Hindlimb muscle (tissue), 1 donor: ENCODE measurements around the gene GASK1B. TPM values are rescaled to one million over a fixed set of nuclear protein-coding genes. Genes with fewer than 3 reads are reported as not detected.

ENCODE experiments used
- DNase-seq: peaks from one replicate; pipeline ENCODE4 v3.0.0-alpha.2; 2013
- polyA plus RNA-seq: library from polyadenylated mRNA; unstranded; fragments of 120-200 nt; gene quantifications from one replicate; pipeline ENCODE4 v1.2.1, GENCODE V29; 2013; ENCODE audit not compliant: insufficient read length

Gene GASK1B
- polyA plus RNA-seq, 1 donor = 61.3 TPM

DNA sequence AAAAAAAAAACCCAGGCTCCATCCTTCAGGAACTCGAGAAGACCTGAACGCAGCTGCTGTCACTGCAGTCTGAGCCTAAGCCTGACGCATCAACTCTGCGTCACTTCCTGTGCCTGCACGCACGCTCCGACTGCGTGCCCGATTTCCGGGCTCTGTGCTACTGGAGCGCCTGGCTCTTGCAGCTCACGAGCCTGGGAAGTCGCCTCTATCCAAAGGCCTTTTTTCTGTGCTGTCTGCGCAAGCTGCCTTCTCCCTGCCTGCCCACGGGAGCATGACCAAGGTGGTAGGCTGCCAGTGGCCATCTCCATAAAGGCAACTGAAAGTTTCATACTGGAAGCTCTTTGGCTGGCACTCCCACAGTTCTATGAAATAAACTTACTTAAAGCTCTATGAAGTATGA is 9.9 kb upstream of the GASK1B start:
- no peak for DNase-seq

DNA sequence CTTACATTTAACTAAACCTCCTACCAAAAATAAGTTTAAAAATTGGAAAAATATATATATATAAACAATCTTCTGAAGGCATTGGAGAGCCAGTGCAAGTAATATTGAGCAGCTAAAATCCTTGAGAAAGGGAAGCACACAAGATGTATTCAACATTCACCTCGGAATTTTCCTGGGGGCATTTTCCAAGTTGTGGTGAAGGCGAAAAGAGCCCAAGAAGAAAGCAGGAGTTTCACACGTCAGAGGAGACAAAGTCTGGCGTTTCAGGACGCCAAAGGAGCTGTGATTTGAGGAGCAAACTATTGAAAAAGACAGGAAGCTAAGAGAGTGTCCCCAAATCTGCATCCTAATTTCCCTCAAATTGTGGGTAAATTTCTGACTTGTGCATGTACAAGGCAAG is 9.1 kb upstream of the GASK1B start:
- no peak for DNase-seq

DNA sequence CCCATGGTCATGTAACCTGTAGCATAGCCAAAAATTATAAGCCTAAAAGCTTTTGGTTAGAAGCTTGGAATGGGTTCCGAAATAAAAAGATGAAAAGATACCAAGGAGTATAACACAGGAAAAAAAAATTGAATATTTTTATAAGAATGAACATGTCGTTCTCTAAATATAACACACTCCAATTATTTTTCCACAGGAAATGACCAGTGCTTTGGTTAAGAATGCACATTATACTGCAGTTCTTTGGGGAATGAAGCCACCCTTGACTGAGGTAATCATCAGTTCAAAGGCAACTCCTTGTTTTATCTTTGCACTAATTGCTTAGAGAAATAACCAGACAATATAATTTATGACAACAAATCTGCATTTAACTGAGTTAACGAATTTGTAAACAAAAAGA is 6.6 kb upstream of the GASK1B start:
- no peak for DNase-seq

DNA sequence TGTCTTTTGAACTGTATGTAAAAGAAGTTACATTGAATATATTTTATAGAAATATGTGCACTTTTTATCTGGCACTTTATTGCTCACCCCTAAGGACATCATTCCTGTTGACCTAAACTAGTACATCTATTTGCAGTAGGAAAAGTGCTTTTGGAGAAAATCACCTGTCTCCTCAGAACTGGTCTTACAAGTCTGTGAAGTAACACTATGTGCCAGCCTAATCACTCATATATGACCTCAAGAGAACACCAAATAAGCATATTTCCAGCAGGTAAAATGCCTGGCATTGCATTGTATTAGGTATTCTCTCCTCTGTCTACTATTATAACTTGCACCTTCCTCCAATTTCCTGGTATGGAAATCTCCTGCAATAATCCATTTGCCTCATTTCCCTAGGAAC is 4.0 kb upstream of the GASK1B start:
- no peak for DNase-seq

DNA sequence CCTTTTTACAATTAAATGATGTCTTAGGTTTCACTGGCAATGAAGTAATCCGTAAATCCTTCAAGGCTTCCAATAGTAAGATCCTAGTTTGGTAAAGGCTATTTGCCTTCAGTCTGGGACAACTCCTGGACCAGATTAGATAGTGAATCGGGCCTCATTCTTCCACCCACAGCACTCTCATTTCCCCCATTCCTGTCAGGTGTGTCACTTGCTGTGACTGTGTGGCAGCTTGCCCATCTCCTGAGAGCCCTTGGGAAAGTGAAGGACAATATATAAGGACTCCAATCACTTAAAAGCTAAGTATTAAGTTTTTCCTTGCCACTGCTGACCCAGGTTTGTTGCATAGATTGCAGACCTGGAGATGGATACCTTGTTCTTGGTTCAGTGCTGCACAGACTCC is 3.3 kb upstream of the GASK1B start:
- no peak for DNase-seq

DNA sequence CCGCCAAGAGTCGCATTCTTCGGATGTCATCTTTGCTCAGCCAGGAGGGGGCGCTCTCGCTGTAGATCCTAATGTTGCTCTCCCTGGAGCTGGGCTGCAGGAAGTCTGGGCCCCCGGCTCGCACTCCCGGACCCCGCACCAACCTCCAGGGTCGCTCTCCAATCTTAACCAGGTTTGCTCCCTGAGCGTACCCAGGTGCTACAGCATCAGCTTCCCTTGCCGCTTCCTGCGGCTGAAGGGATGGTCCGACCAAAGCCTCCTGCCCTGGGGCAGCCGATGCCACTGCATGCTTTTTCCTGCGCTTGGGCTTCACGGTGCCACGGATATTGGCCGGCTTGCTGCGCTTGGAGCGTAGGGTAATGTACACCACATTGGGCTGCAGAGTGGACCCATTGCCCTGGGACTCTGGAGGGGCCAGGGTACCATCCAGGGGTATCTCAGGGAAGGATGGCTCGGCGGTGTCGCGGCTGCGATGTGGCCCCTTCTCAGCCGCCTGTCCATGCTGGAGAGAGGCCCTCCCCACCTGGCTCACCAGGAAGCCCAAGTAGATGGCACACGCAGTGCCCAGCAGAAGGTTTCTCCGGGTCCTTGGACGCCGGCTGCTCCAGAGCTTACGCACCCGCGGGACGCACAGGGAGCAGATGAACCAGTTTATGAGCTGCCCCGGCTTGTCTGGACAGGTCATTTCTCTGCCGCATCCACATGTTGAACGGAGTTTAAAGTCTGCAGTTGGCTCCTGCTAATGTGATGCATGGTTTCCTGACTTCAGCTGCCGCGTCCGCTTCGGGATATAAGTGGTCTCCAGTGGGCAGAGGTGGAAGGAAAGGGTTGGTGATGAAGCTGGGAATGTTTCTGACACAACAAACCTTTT is 1.9 kb downstream of the GASK1B start:
- no peak for DNase-seq

DNA sequence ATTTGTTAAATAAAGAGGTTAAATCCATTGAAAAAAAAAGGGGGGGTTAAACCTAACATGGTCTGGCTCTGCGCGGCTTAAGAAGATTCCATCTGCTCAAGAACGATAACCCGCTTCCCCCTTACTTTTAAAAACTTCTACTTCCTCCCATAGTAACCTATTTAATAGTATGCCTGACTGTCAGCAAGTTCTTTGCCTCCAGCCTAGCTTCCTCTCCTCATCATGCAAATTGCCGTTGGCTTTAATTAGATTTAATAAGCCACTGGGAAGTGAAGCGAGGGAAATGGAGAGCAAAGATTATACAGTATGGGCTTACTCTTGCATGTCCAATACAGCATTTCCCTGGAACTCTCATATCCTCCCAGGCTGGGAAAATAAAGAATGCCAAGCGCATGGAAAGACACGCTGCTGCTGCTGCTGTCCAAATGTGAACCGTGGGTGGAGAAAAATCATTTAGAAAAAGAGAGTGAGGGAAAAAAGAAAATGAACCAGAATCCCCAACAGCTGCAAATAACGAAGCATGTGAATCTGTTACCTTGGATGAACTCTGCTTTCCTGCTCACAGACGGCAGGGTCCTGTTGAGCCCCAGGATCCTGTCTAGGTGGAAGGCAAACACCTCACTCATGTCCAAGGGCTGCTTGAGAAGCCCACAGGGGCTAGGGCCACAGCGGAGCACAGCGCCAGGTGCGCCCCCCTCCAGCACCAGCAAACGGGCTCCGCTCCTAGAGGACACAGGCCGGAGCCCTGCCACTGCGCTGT is 2.7 kb downstream of the GASK1B start:
- peak; percentile 81 for DNase-seq

DNA sequence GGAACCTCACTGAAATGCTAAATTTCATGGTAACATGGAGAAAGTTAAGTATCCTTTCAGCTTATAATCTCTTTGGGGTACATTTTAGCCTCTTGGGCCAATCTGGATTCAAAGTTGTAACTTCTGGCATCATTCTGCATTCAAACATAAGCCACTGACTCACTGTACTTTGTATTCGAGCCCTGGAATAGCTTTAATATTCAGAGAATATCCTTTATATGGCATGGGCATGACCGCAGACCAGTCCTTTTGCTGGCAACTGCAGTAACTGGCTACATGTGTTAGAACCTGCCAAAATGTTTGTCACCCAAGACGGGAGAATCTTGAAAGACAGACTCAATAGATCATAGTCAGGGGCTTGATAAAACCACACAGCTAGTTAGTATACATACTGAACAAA is 3.3 kb downstream of the GASK1B start:
- DNase-seq = no peak

DNA sequence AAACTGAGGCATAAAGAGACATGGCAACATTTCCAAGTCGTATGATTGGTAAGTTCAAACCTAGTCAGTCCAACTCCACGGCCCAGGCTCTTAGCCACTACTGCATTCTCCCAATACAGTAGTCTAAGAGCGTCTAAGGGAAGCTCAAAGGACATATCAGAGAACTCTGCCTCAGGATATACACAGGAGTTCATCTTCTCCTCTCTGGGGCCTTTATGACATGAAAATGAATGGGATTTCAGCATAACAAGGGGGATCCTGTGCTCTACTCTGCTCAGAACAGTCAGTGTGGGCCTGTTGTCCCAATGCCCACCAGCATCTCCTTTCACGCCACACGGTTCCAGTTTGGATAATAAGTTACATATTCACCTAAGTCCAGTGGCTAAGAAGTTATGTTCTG is 4.2 kb downstream of the GASK1B start:
- DNase-seq = no peak

DNA sequence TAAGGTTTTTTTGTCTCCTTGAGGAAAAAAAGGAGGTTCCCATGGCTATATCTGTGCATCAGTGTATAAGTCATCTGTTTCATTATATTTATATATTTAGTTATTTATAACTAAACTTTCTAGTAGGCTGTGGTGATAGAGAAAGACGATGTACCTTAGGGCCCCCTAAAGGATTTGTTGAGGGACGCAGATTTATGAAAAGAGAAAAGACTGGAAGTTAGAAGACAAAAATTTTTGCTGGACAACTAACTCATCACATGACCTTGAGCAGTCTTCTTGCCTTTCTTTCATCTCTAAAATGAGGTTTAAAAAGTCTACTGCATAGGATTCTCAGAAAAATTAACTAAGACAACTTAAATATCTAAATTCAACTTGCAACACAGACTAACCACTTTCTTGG is 6.1 kb downstream of the GASK1B start:
- DNase-seq = no peak

DNA sequence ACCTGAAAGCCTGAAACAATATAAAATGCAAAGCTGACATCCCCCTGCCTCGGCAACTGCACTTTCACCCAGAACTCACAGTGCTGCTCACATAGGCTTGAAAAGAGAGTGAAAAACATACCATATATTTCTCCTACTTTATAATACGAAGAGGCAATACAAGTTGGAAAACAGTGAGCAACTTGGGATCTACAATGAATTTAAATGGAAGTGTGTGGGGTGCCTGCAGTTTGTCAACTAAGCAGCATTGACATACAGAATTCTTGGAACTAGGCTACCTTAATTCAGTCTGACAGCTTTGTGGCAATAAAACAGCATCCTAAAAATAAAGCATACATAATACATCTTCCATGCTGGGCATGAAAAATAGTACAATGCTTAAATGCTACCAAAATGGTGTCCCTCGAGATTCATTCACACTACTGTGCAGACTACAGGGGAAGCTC is 8.0 kb downstream of the GASK1B start:
- DNase-seq = no peak

DNA sequence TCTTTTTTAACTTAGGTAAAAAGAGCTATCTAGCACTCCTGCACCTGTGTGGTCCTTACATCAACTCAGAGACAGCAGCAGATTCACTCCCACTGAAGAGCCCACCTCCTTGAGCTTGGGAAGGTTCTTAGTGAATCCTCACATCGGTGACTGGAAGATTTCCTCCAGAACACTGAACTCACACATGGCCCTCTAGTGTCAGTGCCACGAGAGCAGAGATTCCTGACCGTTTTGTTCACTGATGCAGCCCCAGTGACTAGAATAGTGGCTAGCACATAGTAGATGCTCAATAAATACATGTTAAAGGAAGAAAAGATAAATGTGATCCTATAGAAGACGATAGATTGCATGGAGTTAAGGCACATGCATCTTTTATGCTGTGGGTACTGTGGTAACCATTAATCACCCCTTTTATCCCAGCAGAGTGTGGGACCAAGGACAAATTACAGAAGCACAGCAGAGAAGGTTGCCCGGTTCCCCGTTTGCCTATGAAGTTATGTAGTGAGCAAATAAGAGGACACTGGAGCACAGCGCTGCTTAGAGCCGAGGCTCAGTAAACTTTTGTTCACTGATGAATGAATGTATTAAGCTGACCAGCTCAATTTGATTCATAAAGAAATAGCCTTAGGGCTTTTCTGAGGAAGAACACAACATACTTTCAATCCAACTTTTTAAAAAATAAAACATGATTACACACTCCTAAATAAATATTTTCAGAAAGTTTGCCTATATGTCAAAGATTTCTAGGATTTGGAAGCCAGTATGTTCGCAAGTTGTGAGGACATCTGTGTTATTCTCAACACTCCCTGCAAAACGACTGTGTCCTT is 8.7 kb downstream of the GASK1B start:
- DNase-seq = no peak

DNA sequence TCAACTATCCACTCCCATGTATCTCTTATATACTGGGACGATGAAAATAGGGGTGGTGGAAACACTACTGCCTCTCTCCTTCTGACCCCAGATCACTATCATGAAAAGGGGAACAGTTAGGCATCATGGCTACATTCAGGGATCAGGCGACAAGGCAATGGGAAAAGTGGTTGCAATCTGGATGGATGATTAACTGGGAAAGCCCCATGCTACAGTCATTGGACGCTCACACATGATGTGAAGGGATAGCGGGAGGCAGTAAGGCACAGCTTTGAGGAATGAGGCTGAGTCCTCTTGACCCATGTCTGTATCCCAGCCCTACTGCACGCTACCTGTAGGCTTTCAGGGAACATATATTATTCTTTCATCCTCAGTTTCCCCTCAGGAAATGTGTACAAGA is 10.2 kb downstream of the GASK1B start:
- no peak for DNase-seq

DNA sequence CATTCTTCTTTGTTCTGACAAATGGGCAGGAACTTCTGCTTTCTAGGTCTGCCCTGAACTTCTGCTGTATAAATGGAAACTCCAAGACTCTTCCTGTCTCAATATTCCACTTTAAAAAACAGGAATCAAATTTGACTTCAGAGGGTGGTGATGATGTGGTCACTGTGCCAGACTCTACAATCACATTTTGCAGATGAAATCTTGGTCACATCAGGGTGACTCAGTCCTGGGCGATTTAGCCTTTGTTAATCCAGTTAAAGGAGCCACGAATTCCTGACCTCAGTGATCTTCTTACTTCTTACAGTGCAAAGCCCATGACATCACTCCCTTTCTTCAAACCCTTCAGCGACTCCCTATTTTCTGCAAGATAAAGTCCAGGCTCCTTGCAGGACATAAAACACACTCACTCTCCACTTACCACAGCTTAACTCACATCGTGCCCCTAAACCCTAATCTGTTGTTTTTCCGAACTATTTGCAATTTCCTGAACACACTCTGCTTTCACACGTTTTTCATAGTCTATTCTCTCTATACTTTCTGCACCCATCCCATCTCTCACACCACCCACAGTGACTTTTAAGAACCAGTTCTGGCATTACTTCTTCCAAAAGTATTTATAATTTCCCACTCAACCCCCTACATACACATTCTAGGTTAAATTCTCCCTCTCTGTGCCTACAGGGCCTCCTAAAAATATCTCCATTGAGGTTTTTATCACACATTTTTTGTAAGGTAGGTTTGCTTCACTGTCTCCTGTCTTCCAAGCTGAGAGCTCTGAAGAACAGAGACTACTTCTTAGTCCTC is 11.1 kb downstream of the GASK1B start:
- no peak for DNase-seq

DNA sequence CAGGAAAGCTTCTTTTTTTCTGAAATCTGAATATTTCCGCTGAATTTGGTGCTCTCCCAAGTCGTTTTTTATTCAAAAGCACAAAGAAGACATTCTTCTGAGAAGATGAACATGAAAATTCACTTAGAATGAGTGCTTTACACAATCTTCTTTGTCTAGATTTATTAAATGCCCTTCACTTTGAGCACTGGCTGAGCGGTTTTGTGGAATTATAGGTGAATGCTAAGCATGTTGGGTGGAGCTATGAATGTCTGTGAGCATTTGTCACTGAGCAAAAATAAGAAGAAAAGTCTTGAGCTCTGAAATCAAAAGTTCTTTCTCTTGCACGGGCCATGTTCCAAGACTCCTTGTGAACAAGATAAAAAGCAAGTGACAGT is 13.1 kb downstream of the GASK1B start:
- no peak for DNase-seq

DNA sequence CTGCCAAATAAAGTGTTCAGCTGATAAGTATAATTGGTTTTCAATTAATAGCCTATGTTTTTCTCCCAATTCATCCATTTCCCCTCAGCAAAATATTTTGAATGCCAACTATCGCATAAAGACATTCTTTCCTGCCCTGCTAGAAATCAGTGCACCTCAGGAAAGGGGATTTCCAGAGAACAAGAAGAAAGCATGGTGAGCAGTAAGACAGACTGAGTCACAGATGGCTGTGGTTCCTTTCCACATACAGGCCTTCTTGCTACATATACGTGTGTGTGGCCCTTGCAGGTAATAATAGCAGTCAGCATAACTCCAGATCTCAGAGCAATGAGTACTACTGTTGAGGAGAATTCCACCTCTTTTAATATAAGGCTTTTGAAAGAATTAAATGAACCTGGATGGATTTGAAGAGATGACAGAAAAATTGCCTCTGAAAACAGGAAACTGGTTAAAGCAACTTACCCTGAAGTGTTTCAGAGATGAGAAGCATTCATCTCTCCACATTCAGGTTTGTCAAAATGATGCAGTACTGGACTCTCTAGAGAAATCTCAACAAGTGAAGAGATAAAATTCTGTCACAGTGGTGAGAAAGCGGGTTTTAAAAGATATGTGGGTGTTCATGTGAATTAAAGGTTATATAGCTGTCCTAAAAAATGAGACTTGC is 13.6 kb downstream of the GASK1B start:
- no peak for DNase-seq

DNA sequence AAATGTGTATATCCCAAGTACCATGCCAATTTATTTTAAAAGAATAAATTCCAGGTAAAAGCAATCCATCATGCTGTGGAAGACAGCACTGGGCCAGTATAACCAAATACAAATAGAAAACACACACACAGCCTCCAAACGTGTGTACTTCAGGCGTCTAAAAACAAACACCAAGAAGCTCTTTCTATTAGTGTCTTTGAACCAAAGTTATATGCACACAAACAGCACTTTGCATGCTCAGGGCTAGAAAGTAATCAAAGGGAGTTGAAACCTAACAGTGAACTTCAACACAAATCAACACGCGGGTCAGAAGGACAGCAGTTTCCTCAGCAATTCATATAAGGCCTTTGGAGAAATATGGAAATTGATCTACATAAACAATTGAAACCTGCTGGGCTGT is 15.4 kb downstream of the GASK1B start:
- DNase-seq = no peak

DNA sequence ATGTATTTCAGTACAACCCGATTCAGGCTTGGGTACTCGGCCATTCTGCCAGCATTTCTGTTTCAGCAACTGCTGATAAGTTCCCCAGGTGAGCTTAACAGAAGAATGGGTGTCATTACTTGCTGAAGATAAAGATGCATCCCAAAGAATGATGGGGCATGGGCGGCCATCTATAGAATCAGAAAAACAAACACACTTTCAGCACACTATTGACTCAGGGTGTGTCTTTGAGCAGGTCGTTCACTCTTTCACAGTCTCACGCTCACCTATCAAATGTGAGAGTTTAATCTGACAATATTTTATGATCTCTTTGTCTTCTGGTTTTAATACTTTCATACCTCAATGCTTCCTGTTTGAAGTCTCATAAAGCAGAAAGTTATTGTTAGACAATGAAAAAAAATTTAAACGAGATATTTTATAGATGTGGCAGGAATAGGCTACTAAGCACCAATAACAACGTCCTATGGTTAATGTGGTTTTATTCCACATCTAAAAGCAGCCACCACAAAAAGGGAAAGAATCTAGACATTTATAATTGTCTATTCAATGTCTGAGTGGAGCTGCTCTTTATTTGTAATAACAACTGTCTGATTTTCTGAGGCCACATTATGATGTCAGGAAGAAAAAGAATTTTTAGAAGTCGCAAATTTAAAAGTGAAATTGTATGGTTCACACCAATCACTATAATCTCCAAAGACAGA is 17.0 kb downstream of the GASK1B start:
- DNase-seq = no peak

DNA sequence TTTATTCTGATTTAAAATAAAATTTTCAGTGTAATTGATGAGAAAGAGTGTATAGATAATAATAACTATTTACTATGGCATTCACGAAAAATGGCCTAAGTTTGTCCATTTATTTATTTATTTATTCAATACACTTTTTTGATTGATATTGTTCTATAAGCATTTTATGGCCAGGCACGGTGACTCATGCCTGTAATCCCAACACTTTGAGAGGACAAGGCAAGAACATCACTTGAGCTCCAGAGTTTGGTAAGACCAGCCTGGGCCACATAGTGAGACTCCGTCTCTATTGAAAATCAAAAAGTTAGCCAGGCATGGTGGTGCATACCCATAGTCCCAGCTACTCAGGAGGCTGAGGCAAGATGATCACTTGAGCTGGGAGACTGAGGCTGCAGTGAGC is 25.7 kb downstream of the GASK1B start:
- DNase-seq = no peak

DNA sequence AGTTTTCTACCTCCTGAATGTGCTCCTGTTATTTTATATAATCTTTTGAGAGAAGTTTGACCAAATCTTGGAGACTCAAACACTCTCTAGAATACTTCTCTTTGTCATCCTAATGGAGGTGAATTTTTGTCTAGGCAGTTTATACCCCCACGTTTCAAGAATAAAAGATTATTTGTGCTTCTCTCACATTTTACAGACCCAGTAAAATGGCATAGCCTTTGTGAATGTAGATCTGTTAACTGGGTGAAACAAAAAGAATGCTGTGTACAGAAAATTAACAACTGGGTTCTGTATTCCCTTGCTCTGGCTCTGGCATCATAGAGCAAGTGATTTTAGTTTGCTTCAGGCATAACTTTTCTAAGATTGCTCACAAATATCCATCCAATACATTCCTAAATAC is 26.1 kb downstream of the GASK1B start:
- no peak for DNase-seq

DNA sequence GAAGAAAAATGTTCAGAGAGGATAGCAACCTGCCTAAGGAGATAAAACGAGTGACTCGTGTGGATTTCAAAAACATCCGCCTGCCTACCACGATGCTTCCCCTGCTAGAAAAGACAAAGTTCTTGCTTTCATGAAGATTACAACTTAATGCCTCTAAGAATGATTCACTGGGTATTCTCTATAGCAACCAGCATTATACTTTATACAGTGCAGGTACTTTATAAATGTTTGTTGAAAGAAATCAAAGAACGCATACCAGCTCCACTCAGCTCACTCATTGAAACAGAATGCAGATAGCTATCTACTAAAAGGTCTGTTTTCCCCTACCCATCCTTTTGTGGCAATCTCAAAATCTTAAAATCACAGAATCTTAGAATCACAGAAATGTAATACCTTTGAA is 33.7 kb downstream of the GASK1B start:
- no peak for DNase-seq
